ENCODE results near the gene RNF2. TPM values are rescaled to one million over a fixed set of nuclear protein-coding genes. Genes with fewer than 3 reads are reported as not detected.

Gene RNF2
- total and polyA plus RNA-seq, 2 of the 13 experiments (the other 11 are each of a cell fraction or from before 2014, with no cell fraction given): 19.3 to 21.7 TPM

DNA sequence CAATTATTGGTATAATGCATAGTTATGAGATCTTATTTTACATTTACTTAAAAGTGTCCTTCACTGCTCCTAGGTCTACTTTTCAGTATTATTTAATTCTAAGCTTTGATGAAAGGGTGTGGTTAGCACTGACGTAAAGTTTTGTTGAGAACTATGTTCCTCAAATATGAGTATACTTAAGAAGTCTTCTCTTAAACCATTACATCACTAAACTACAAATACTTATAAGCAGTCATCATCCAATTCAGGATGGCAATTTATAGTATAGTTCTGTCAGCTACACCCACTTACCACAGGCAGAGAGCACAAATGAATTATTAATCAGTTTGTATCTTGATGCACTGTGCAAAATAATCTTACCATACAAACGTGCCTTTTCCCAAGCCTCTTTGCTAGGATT is 84.3 kb downstream of the RNF2 start (continued):
- TF ChIP-seq, protein P1, sequence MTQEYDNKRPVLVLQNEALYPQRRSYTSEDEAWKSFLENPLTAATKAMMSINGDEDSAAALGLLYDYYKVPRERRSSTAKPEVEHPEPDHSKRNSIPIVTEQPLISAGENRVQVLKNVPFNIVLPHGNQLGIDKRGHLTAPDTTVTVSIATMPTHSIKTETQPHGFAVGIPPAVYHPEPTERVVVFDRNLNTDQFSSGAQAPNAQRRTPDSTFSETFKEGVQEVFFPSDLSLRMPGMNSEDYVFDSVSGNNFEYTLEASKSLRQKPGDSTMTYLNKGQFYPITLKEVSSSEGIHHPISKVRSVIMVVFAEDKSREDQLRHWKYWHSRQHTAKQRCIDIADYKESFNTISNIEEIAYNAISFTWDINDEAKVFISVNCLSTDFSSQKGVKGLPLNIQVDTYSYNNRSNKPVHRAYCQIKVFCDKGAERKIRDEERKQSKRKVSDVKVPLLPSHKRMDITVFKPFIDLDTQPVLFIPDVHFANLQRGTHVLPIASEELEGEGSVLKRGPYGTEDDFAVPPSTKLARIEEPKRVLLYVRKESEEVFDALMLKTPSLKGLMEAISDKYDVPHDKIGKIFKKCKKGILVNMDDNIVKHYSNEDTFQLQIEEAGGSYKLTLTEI (CRISPR knock-in tag; conservative IDR thresholded peaks at IDR 0.05): no peak
- TF ChIP-seq GATAD1 (CRISPR knock-in tag; IDR thresholded peaks at IDR 0.05): no peak
- TF ChIP-seq, protein P2, sequence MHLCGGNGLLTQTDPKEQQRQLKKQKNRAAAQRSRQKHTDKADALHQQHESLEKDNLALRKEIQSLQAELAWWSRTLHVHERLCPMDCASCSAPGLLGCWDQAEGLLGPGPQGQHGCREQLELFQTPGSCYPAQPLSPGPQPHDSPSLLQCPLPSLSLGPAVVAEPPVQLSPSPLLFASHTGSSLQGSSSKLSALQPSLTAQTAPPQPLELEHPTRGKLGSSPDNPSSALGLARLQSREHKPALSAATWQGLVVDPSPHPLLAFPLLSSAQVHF (CRISPR knock-in tag; IDR thresholded peaks at IDR 0.05): no peak
- no peak for TF ChIP-seq ZNF12 (CRISPR knock-in tag; IDR thresholded peaks at IDR 0.05)

DNA sequence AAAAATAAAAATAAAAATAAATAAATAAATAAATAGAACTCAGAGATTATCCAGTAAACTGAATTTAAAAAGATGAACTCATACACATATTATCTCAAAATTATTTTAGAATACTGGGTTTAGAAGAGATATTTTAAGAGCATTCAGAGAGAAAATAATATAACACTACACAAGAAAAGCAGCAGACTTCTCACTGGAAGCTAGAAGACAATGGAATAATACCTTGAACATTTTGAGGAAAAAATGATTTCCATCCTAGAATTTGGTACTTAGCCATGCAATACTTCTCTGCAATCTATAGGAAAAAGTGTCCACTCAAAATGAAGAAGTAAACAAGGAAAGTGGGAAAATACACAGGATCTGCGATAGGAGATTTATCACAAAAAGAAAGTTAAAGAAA is 87.2 kb downstream of the RNF2 start:
- Histone ChIP-seq H2AFZ (ENCODE audit: low read length) (no peak overlapping the region), H3K79me2 (ENCODE audit: insufficient read depth, low read length) (no peaks in the 10 kb centered on the region), H3K27me3 (ENCODE audit: control insufficient read depth in 1 of 2, insufficient read depth in 2 of 2, low read length in 2 of 2) (no peaks in the 10 kb centered on the region), H3K4me1 (ENCODE audit: insufficient read depth, low read length) (no peaks in the 10 kb centered on the region), H3K27ac (ENCODE audit: extremely low read length, insufficient read depth, low read length) (no peak overlapping the region), H3K4me3 (replicated peaks in 1 of 3; ENCODE audit: insufficient read depth in 1 of 3, low read depth in 2 of 3, low read length in 3 of 3) (no peak overlapping the region), H4K20me1 (ENCODE audit: insufficient read depth, low read length) (no peaks in the 10 kb centered on the region), H3K36me3 (replicated peaks in 1 of 2; ENCODE audit: control insufficient read depth in 1 of 2, insufficient read depth in 2 of 2, low read length in 2 of 2) (peaks cover 2 to 11% of the 10 kb centered on the region in 2 experiments; a peak in 3 of 5 replicates), H3K9me3 (ENCODE audit: low read length) (no peaks in the 10 kb centered on the region), H3K4me2 (ENCODE audit: low read depth, low read length) (no peak overlapping the region), H3K9ac (ENCODE audit: insufficient read depth, low read depth, low read length) (no peak overlapping the region)
- TF ChIP-seq ZNF317 (CRISPR knock-in tag; IDR thresholded peaks at IDR 0.05) (peak; percentile 98), FOSL2 (CRISPR knock-in tag; IDR thresholded peaks at IDR 0.05) (no peak)
- no TSS peak for BruUV-seq (replicated peaks)
- ChIA-PET CTCF (ENCODE audit: low intra/inter-chr PET ratio, low total read pairs) (no interaction called here), POLR2A (no interaction called here)
- in situ Hi-C loops (cut with HindIII; ENCODE audit: extremely low pct_ligation_motif_present, low pct_unique_long_range_greater_than_20kb) (no loop called here), intact Hi-C loops (cut with micrococcal nuclease; ENCODE audit: unreplicated experiment) (no loop called here)
- FAIRE-seq: no peak
- 89% methylated on average over 1 of the region's 1 CpG for WGBS (ENCODE audit: low lambda C conversion rate)
- no peak for ATAC-seq
- DNase-seq (ENCODE audit: low spot score): no peak

Data from HepG2 (cell line).